AG04450 (cell line): ENCODE data around the gene MLC1. TPM values are rescaled to one million over a fixed set of nuclear protein-coding genes. Genes with fewer than 3 reads are reported as not detected.

Source experiments
- CTCF ChIA-PET: fragments of 300-600, 350-600 bp; formaldehyde crosslinking; extraction: SDS; loops from one replicate; lab custom pipeline; 2022; ENCODE audit warnings: antibody characterized with exemption, inconsistent platforms; lab: Charles Lee
- POLR2A ChIA-PET: fragments of 350-600 bp; formaldehyde crosslinking; extraction: SDS; loops from one replicate; lab custom pipeline; 2021; ENCODE audit warnings: antibody characterized with exemption, inconsistent platforms; lab: Yijun Ruan, JAX
- DNase-seq: peaks from one replicate; pipeline ENCODE4 v3.0.0-alpha.2; 2011; ENCODE audit warnings: low read depth, low spot score
- H3K27ac ChIP-seq: one replicate; pipeline ENCODE4 v1.5.1; 2012; ENCODE audit warnings: low read depth, low read length, control low read depth
- H3K27me3 ChIP-seq: one replicate; pipeline ENCODE4 v1.6.0; 2012; ENCODE audit warnings: low read length; ENCODE audit not compliant: control insufficient read depth, insufficient read depth
- H3K4me3 ChIP-seq: 2 replicates; pipeline ENCODE4 v1.5.1; 2011; ENCODE audit warnings: mild to moderate bottlenecking, low read depth, low read length, control low read depth
- H3K9me3 ChIP-seq: 2 replicates; pipeline ENCODE4 v1.5.1; 2012; ENCODE audit warnings: low read length; ENCODE audit not compliant: control insufficient read depth, insufficient read depth
- CTCF ChIP-seq: IDR thresholded peaks from 2 replicates; pipeline ENCODE4 v1.5.1; 2011; ENCODE audit warnings: low read depth, low read length, control low read depth, inconsistent platforms
- polyA plus RNA-seq: library from polyadenylated mRNA; depleted of rRNA; stranded (reverse); fragments of >200 nt; gene quantifications from 2 replicates; pipeline ENCODE4 v1.2.3, GENCODE V29; 2011

Gene MLC1
- polyA plus RNA-seq, 1 experiment: 0.27 TPM

- Histone ChIP-seq H3K27me3 (peaks cover 10% of the 10 kb centered on the region), H3K9me3 (peaks cover 9% of the 10 kb centered on the region), H3K27ac (no peak overlapping the region), H3K4me3 (no peak overlapping the region)
- DNase-seq: no peak
- no peak for TF ChIP-seq CTCF
- CTCF ChIA-PET: no interaction called here
- POLR2A ChIA-PET: no interaction called here
Measured at GRCh38 chr22:50041361-50042065, 43.7 kb downstream of the MLC1 start.

- H3K9me3 ChIP-seq: peaks cover 9% of the 10 kb centered on the region
- H3K4me3 ChIP-seq: no peak overlapping the region
- ChIA-PET CTCF (no interaction called here), POLR2A (no interaction called here)
- no peak for TF ChIP-seq CTCF
- peaks cover 10% of the 10 kb centered on the region for H3K27me3 ChIP-seq
- no peak overlapping the region for H3K27ac ChIP-seq
- DNase-seq: no peak
Measured at GRCh38 chr22:50040717-50041116, 44.5 kb downstream of the MLC1 start.

GRCh38 chr22:50039669-50040443 is 45.4 kb downstream of the MLC1 start:
- CTCF ChIA-PET: no interaction called here
- no peak for DNase-seq

GRCh38 chr22:50035976-50036724 is 49.1 kb downstream of the MLC1 start:
- DNase-seq: no peak
- no peak overlapping the region for H3K4me3 ChIP-seq
- H3K9me3 ChIP-seq: peaks cover 9% of the 10 kb centered on the region
- TF ChIP-seq CTCF: no peak
- CTCF ChIA-PET: no interaction called here
- peaks cover 5% of the 10 kb centered on the region for H3K27me3 ChIP-seq
- POLR2A ChIA-PET: no interaction called here
- no peak overlapping the region for H3K27ac ChIP-seq

More at GRCh38 chr22:50039669-50040443, 45.4 kb downstream of the MLC1 start:
- H3K4me3 ChIP-seq: no peak overlapping the region
- H3K9me3 ChIP-seq: peaks cover 9% of the 10 kb centered on the region
- H3K27ac ChIP-seq: no peak overlapping the region
- POLR2A ChIA-PET: no interaction called here
- peaks cover 10% of the 10 kb centered on the region for H3K27me3 ChIP-seq
- no peak for TF ChIP-seq CTCF
